Suprapubic skin (tissue), 4 donors: ENCODE results near the gene LMNTD2.

ENCODE experiments used
- CTCF ChIP-seq, 2 donors: fragments of 200-600 bp in 1 of 2; fragments of 450-650 bp in 1 of 2; sonication (generic) in 1 of 2; IDR thresholded peaks; one replicate each; pipeline ENCODE4 v1.5.1; 2016 to 2019; ENCODE audit warnings: antibody characterized with exemption in 2 of 2, mild to moderate bottlenecking in 1 of 2, moderate library complexity in 1 of 2
- EP300 ChIP-seq: sonication (generic); formaldehyde crosslinking; IDR thresholded peaks from one replicate; pipeline ENCODE4 v1.6.1; 2017; ENCODE audit warnings: antibody characterized with exemption
- POLR2A ChIP-seq, 2 donors: fragments of 450-650 bp; IDR thresholded peaks; one replicate each; pipeline ENCODE4 v1.6.1; 2017; ENCODE audit warnings: antibody characterized with exemption in 2 of 2, mild to moderate bottlenecking in 2 of 2, moderate library complexity in 2 of 2
- POLR2AphosphoS5 ChIP-seq, 3 donors: sonication (generic); formaldehyde crosslinking; IDR thresholded peaks; one replicate each; pipeline ENCODE4 v1.6.1; 2017; ENCODE audit warnings: antibody characterized with exemption in 3 of 3

GRCh38 chr11:507727-508515 lies 52.6 kb downstream of the LMNTD2 start:
- no peak for TF ChIP-seq CTCF (IDR thresholded peaks at IDR 0.05)
- no peak for TF ChIP-seq POLR2AphosphoS5 (IDR thresholded peaks at IDR 0.05)
- TF ChIP-seq POLR2A (IDR thresholded peaks at IDR 0.05) = no peak
- no peak for TF ChIP-seq EP300
